Activated CD4-positive, alpha-beta T cell treated with anti-CD3 and anti-CD28 coated beads, Interleukin-2, amount 10 ng/mL, durations not matched to agents 7 days and 5 days (primary cell): ENCODE results near the gene SIX5. TPM values are rescaled to one million over a fixed set of nuclear protein-coding genes. Genes with fewer than 3 reads are reported as not detected.
"Not testable (repeated sequence)": the region's sequence is repeated elsewhere in the genome, so short reads cannot be mapped to it uniquely, and the experiment has no call there.

ENCODE experiments used
- CTCF ChIA-PET: fragments of 350-600 bp; sonication (Branson Sonifier 250); formaldehyde crosslinking; loops from one replicate; lab custom pipeline; 2021; ENCODE audit warnings: antibody characterized with exemption; lab: Charles Lee
- POLR2A ChIA-PET: fragments of 350-600 bp; sonication (Branson Sonifier 250); formaldehyde crosslinking; loops from one replicate; lab custom pipeline; 2021; ENCODE audit warnings: antibody characterized with exemption; lab: Charles Lee
- DNase-seq: peaks from one replicate; pipeline ENCODE4 v3.0.0-alpha.2; 2020
- H3K27ac Mint-ChIP-seq: one replicate; pipeline ENCODE4 v1.8.0; 2021; ENCODE audit warnings: mild to moderate bottlenecking, moderate library complexity, mixed read lengths
- H3K27me3 Mint-ChIP-seq: one replicate; pipeline ENCODE4 v1.8.0; 2021; ENCODE audit warnings: mixed read lengths
- H3K36me3 Mint-ChIP-seq: one replicate; pipeline ENCODE4 v1.8.0; 2021; ENCODE audit warnings: low read depth, mixed read lengths
- H3K4me1 Mint-ChIP-seq: one replicate; pipeline ENCODE4 v1.8.0; 2021; ENCODE audit warnings: mixed read lengths
- H3K4me3 Mint-ChIP-seq: one replicate; pipeline ENCODE4 v1.8.0; 2021; ENCODE audit warnings: mild to moderate bottlenecking, moderate library complexity, mixed read lengths
- H3K9me3 Mint-ChIP-seq: one replicate; pipeline ENCODE4 v1.8.0; 2021; ENCODE audit warnings: mixed read lengths
- total RNA-seq, 2 experiments: library from RNA; stranded (reverse); gene quantifications; one replicate each; pipeline ENCODE4 v1.2.3, GENCODE V29; 2021

Gene SIX5
- total RNA-seq, 2 experiments from 2014 or later: 0.64 to 0.85 TPM

DNA sequence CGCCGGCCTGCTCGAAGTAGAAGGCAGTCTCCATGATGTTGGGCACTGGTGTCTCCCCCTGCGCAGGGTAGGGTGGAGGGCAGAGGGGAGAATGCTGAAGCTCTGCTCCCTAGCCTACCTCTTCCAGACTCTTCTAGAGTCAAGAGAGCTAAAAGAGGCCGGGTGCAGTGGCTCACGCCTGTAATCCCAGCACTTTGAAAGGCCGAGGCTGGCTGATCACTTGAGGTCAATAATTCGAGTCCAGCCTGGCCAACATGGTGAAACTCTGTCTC lies 35.8 kb upstream of the SIX5 start:
- Mint-ChIP-seq H3K9me3 (no peaks in the 10 kb centered on the region), H3K4me3 (no peak overlapping the region), H3K27ac (no peak overlapping the region), H3K4me1 (peaks cover 6% of the 10 kb centered on the region), H3K36me3 (no peaks in the 10 kb centered on the region), H3K27me3 (peaks cover 23% of the 10 kb centered on the region)
- no peak for DNase-seq
- ChIA-PET CTCF (interaction anchor here (0.9 to 3.8 kb wide), 3 partner anchors 12 to 35 kb away, joined by 5 to 25 read pairs (median 6); partner anchors contain the start of genes DMWD and SIX5), POLR2A (no interaction called here)

- Mint-ChIP-seq H3K27me3 (peaks cover 25% of the 10 kb centered on the region), H3K4me1 (peaks cover 1% of the 10 kb centered on the region), H3K36me3 (no peaks in the 10 kb centered on the region), H3K9me3 (no peaks in the 10 kb centered on the region), H3K27ac (no peak overlapping the region), H3K4me3 (no peak overlapping the region)
- POLR2A ChIA-PET: no interaction called here
- DNase-seq: no peak
- CTCF ChIA-PET: interaction anchor here (0.9 to 3.8 kb wide), 4 partner anchors 11 to 35 kb away, joined by 5 to 25 read pairs (median 11); partner anchors contain the start of genes DMWD and SIX5
These were observed 35.3 kb upstream of the SIX5 start for GRCh38 chr19:45804140-45804958.

DNA sequence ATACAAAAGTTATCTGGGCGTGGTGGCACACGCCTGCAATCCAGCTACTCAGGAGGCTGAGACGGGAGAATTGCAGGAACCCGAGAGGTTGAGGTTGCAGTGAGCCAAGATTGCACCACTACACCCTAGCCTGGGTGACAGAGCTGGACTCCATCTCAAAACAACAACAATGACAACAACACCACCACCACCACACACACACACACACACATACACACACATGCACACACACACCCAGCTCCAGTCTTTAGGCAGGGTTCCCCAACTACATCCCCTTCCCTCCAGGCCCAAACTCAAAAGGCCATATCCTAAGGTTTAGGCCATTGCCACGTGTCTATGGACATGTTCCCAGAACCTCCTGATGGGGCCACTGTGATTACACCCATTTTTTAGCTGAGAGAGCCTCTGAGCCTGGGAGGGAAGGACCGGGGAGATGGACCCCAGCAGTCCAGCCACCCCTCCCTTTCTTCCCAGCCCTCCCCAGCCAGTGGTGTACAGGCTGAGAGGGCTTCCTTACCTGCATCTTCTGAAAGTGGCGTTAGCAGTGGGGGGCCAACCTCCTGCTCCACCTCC lies 32.6 kb upstream of the SIX5 start:
- DNase-seq: no peak
- no peaks in the 10 kb centered on the region for H3K36me3 Mint-ChIP-seq
- ChIA-PET CTCF (interaction anchor here (0.8 to 5.1 kb wide), 5 partner anchors 15 to 32 kb away, joined by 3 to 45 read pairs (median 5); partner anchors contain the start of gene SIX5), POLR2A (no interaction called here)
- peaks cover 6% of the 10 kb centered on the region for H3K4me1 Mint-ChIP-seq
- H3K4me3 Mint-ChIP-seq: no peak overlapping the region
- H3K9me3 Mint-ChIP-seq: no peaks in the 10 kb centered on the region
- peaks cover 37% of the 10 kb centered on the region for H3K27me3 Mint-ChIP-seq
- H3K27ac Mint-ChIP-seq: no peak overlapping the region

DNA sequence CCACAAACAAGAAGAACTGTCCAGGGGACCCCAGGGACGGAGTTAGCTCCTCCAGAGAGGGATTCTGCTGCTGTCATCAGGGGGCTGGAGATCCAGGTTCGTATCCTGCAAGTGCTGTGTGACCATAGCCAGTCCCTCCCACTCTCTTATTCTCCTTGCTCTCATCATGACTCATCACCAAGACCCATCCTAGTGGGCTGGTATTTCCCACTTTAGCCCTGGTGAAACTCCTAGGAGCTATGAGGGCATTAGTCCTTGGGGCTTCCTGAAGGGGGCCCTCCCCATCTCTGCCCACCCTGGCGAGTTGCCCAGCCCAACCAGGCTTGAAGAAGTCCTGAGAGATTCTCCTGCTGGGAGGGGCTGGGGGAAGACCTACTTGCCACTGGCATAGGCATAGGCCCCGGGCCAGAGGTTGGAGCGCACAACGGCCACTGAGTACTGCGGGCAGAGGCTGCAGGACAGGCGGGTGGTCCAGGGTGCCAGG lies 31.1 kb upstream of the SIX5 start:
- Mint-ChIP-seq H3K27ac (no peak overlapping the region), H3K4me3 (no peak overlapping the region), H3K4me1 (peaks cover 6% of the 10 kb centered on the region), H3K27me3 (peaks cover 44% of the 10 kb centered on the region), H3K36me3 (no peaks in the 10 kb centered on the region), H3K9me3 (no peaks in the 10 kb centered on the region)
- CTCF ChIA-PET: interaction anchor here (0.6 to 5.1 kb wide), 10 partner anchors 9 to 65 kb away, joined by 3 to 45 read pairs (median 6); partner anchors contain the start of gene SIX5
- DNase-seq: no peak
- POLR2A ChIA-PET: interaction anchor here (0.7 kb wide), 1 partner anchor 79 kb away, joined by 3 read pairs; no protein-coding TSS in a partner anchor

- not testable (repeated sequence) for H3K27ac Mint-ChIP-seq, DNase-seq, H3K36me3 Mint-ChIP-seq, H3K4me1 Mint-ChIP-seq, H3K9me3 Mint-ChIP-seq, H3K4me3 Mint-ChIP-seq
- POLR2A ChIA-PET: interaction anchor here (0.7 to 1.1 kb wide), 2 partner anchors 31 to 78 kb away, joined by 3 to 4 read pairs; partner anchors contain the start of gene SIX5
- H3K27me3 Mint-ChIP-seq: peaks cover 49% of the 10 kb centered on the region
- CTCF ChIA-PET: interaction anchor here (0.8 to 5.1 kb wide), 12 partner anchors 9 to 65 kb away, joined by 3 to 45 read pairs (median 4); partner anchors contain the start of genes SIX5 and SYMPK
These were observed 30.5 kb upstream of the SIX5 start for GRCh38 chr19:45799541-45799940.

- H3K27ac Mint-ChIP-seq: no peak overlapping the region
- H3K9me3 Mint-ChIP-seq: no peaks in the 10 kb centered on the region
- peaks cover 7% of the 10 kb centered on the region for H3K4me1 Mint-ChIP-seq
- H3K4me3 Mint-ChIP-seq: no peak overlapping the region
- CTCF ChIA-PET: interaction anchor here (0.8 to 5.1 kb wide), 12 partner anchors 10 to 466 kb away, joined by 3 to 45 read pairs (median 4); partner anchors contain the start of genes SIX5 and SYMPK
- peaks cover 50% of the 10 kb centered on the region for H3K27me3 Mint-ChIP-seq
- no peaks in the 10 kb centered on the region for H3K36me3 Mint-ChIP-seq
- peak; percentile 56 for DNase-seq
- POLR2A ChIA-PET: interaction anchor here (1.1 kb wide), 1 partner anchor 30 kb away, joined by 4 read pairs; the partner anchor contains the start of gene SIX5
These were observed 30.0 kb upstream of the SIX5 start for GRCh38 chr19:45798995-45799517.

GRCh38 chr19:45794627-45795026 lies 25.6 kb upstream of the SIX5 start:
- Mint-ChIP-seq H3K27me3 (peaks cover 44% of the 10 kb centered on the region), H3K4me1 (peaks cover 36% of the 10 kb centered on the region), H3K9me3 (no peaks in the 10 kb centered on the region), H3K27ac (no peak overlapping the region), H3K4me3 (no peak overlapping the region), H3K36me3 (peaks cover 7% of the 10 kb centered on the region)
- ChIA-PET POLR2A (no interaction called here), CTCF (interaction anchor here (0.6 to 1.4 kb wide), 4 partner anchors 16 to 27 kb away, joined by 3 to 6 read pairs (median 4); partner anchors contain the start of gene SIX5)
- no peak for DNase-seq

GRCh38 chr19:45793876-45794275 lies 24.8 kb upstream of the SIX5 start:
- DNase-seq: no peak
- Mint-ChIP-seq H3K4me1 (peaks cover 33% of the 10 kb centered on the region), H3K36me3 (peaks cover 15% of the 10 kb centered on the region), H3K27ac (no peak overlapping the region), H3K27me3 (peaks cover 44% of the 10 kb centered on the region), H3K9me3 (no peaks in the 10 kb centered on the region), H3K4me3 (peak overlapping the region; percentile 9)
- ChIA-PET POLR2A (no interaction called here), CTCF (interaction anchor here (0.7 to 5.1 kb wide), 3 partner anchors 15 to 57 kb away, joined by 4 to 34 read pairs (median 5); partner anchors contain the start of gene SIX5)

DNA sequence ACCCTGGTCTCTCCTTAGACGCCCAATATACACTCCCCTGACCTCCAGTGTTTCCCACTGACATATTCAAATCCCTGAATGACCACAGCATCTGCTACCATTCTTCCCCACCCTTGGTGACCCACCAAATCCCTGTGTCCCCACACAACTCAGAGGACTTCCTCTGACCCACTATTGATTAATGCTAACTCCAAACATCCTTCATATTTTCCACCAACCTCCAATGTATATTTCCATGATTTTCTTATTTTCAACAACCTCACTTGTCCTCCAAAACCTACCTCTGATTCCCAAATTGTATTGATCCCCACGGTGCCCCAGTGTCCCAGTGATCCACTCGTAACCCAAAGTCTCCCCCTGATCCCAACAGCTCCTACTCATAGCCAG lies 24.1 kb upstream of the SIX5 start:
- POLR2A ChIA-PET: interaction anchor here (0.6 to 0.7 kb wide), 2 partner anchors 24 to 1157 kb away, joined by 3 read pairs; partner anchors contain the start of gene SIX5
- no peak for DNase-seq
- Mint-ChIP-seq H3K27ac (peak overlapping the region; percentile 14), H3K4me3 (peak overlapping the region; percentile 67), H3K9me3 (no peaks in the 10 kb centered on the region), H3K27me3 (peaks cover 46% of the 10 kb centered on the region), H3K4me1 (peaks cover 30% of the 10 kb centered on the region), H3K36me3 (peaks cover 19% of the 10 kb centered on the region)
- CTCF ChIA-PET: interaction anchor here (0.6 to 5.1 kb wide), 10 partner anchors 12 to 353 kb away, joined by 3 to 34 read pairs (median 4); partner anchors contain the start of gene SIX5

DNA sequence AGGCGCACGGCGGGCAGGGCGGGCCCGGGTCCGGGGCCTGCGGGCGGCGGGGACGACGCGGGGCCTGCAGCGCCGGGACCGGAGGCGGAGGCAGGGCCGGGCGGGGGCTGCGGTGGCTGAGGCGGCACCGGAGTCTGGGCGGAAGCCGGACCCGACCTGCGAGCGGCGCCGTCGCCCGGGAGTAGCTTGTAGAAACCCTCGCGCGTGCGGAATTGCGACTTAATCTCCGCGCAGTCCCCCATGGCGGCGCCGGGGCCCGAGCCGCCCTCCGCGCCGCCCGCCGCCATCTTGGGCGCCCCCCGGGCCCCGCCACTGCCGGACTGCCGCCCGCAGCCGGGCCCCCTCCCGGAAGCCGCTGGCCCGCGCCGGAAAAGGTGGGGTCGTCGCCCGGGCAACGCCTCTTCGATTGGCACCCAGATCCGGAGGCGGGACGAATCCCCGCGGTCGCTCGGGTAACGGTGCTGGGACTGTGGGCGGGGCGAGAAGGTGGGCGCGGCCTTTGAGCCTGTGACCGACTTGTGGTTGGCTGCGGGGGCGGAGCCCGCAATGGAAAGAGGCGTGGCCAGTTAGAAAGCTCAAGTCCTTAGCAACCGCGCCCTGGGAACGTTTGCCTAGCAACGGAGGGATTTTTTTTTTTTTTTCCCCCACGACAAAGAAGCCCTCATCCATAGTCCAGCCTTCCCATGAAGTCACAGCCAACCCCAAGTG lies 23.6 kb upstream of the SIX5 start, which contains the start of gene DMWD:
DMWD (minus strand) TSS at position 376 of the 708 bp plus-strand sequence; CDS start at position 287, 89 bp downstream.
- POLR2A ChIA-PET: interaction anchor here (0.6 to 0.7 kb wide), 4 partner anchors 24 to 1158 kb away, joined by 3 to 7 read pairs (median 3); partner anchors contain the start of gene SIX5
- CTCF ChIA-PET: interaction anchor here (0.6 to 5.1 kb wide), 11 partner anchors 13 to 353 kb away, joined by 3 to 34 read pairs (median 4); partner anchors contain the start of gene SIX5
- H3K4me3 Mint-ChIP-seq: peak within 1 kb of the TSS; percentile 83
- H3K36me3 Mint-ChIP-seq: peaks cover 23% of the 10 kb centered on the region
- peaks cover 47% of the 10 kb centered on the region for H3K27me3 Mint-ChIP-seq
- peaks cover 30% of the 10 kb centered on the region for H3K4me1 Mint-ChIP-seq
- H3K9me3 Mint-ChIP-seq: no peaks in the 10 kb centered on the region
- peak; percentile 99 for DNase-seq
- peak within 1 kb of the TSS; percentile 77 for H3K27ac Mint-ChIP-seq

GRCh38 chr19:45791744-45792469 lies 22.9 kb upstream of the SIX5 start:
- ChIA-PET CTCF (interaction anchor here (1.6 to 5.1 kb wide), 4 partner anchors 13 to 25 kb away, joined by 5 to 34 read pairs (median 10); partner anchors contain the start of gene SIX5), POLR2A (interaction anchor here (0.7 kb wide), 1 partner anchor 214 kb away, joined by 3 read pairs; no protein-coding TSS in a partner anchor)
- peak overlapping the region; percentile 77 for H3K27ac Mint-ChIP-seq
- peak overlapping the region; percentile 83 for H3K4me3 Mint-ChIP-seq
- peaks cover 27% of the 10 kb centered on the region for H3K36me3 Mint-ChIP-seq
- DNase-seq: no peak
- H3K4me1 Mint-ChIP-seq: peaks cover 30% of the 10 kb centered on the region
- H3K9me3 Mint-ChIP-seq: no peaks in the 10 kb centered on the region
- peaks cover 49% of the 10 kb centered on the region for H3K27me3 Mint-ChIP-seq
